Stimulated activated CD8-positive, alpha-beta memory T cell treated with anti-CD3 and anti-CD28 coated beads, Interleukin-7, amount 100 ng/mL, for 24 hours (primary cell): Measurements from ENCODE around the gene KIF2C.
"Not testable (repeated sequence)": the region's sequence is repeated elsewhere in the genome, so short reads cannot be mapped to it uniquely, and the experiment has no call there.

Source experiments
- DNase-seq: peaks from one replicate; pipeline ENCODE4 v3.0.0-alpha.2; 2020; ENCODE audit warnings: low read depth

KIF2C gene

DNA sequence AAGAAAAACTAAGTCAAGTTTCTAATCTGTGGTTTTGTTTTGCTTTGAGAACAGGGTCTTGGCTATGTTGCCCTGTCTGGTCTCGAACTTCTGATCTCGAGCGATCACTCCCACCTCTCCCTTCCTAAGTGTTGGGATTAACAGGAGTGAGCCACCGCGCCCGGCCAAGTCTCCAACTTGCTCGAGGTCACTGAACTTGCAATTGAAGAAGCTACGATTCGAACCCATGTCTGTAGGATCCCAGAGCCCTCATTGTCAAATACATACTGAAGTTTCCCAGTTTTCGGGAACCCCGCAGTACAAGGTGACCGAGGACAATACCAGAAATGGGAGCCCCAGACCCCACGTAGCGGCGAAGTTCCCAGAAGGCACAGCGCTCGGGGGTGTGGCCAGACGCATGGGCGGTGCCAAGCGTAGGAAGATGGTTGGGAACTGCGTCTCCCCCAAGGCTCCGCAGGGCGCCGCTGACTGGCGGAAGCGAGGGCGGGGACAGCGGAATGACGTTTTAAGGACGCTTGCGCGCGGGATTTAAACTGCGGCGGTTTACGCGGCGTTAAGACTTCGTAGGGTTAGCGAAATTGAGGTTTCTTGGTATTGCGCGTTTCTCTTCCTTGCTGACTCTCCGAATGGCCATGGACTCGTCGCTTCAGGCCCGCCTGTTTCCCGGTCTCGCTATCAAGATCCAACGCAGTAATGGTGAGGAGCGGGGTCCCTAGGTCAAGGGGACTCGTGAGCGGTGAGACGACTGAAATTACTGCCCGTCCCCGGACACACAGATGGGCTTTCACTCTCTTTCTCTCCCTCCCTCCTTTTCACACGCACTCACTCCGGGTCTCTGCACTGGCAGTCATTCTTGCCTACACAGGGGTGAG is at the start of gene KIF2C:
Gene KIF2C (plus strand): TSS at position 531 of the 872 bp plus-strand sequence. CDS start 96 bp downstream, at position 627.
- DNase-seq, result peak; percentile 95

DNA sequence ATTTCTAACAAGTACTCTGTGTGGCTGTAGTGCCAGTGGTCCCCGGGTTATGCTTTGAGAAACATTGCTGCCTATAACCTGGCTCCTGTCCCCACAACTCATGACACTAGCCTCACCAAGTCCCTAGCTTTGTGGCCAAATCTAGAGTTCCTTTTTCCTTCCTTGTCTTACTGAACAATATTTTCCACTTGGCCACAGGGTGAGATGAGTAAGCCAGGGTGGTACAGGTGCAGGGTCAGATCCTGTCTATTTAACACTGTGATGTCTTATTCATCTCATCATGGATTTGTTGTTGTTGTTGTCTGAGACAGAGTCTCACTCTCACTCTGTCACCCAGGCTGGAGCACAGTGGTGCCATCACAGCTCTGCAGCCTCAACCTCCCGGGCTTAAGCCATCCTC is 46.5 kb upstream of the KIF2C start:
- no peak for DNase-seq

DNA sequence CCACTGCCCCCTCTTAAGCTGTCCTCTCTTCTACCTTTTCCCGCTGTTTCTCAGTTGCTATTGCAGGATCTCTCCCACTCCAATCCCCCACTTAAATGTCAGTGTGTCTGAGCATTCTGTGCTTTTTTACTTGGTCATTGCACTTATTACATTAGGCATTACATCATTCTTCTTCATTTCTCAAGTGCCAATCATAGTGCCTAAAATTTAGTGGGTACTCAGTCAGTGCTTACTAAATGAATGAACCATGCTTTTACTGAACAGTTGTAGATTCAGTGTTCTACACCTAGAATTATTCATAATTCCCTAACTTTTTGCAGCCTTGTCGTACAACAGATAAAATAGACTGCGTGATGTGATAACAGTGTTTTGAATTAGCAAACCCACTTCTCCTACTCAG is 45.7 kb upstream of the KIF2C start:
- no peak for DNase-seq

DNA sequence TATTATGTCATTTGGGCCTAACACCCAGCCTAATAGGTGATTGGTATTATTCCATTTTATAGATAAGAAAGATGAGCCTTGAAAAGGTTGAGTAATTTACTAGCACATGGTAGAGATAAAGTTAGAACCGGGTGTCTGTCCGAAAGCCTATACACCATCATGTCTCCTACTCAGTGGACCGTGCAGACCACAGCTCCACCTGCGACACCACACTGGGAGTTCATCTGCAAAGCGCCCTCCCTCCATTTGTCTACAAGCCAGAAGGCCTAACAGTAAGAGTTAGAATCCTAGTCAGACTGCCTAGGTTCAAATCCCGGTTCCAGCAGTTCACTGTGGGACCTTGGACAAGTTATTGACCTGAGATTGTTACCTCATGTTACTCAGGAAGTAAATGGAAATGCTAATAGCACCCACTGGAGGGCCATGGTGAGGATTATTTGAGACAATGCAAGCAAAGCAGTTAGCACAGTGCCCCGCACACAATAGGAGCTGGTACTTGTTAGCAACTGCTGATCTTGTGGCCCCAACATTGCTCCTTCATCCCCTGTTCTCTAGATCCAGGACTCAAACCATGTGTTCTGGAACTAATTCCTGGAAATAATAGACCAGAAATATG is 44.7 kb upstream of the KIF2C start:
- no peak for DNase-seq

DNA sequence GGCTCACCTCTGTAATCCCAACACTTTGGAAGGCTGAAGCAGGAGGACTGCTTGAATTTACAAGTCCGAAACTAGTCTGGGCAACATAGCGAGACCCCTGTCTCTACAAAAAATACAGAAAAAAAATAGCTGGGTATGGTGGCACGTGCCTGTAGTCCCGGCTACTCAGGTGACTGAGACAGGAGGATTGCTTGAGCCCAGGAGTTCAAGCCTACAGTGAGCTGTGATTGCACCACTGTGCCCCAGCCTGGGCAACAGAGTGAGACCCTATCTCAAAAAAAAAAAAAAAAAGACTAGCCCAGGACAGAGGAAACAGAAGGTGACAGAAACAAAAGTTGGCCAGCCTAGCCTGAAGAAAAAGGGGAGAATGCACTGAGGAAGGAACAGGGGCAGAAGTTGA is 44.0 kb upstream of the KIF2C start:
- no peak for DNase-seq

DNA sequence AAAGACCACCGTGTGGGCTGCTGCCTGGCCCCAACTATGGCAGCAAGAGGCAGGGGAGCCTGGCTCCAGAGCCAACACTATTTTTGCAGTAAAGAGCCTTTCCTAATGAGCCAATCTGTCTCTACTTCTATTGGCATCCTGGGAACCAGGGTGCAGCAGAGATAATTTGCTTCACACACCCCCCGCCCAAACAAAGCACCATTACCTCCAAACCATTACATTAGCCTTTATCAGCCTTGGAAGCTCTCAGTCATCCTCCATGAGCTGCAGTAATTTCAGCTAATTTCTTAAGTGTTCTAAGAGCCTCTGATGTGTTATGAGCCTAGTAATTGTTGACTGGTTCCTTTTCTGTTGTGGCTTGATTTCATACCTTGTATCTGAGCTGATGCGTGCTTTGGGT is 43.5 kb upstream of the KIF2C start:
- DNase-seq, result no peak

DNA sequence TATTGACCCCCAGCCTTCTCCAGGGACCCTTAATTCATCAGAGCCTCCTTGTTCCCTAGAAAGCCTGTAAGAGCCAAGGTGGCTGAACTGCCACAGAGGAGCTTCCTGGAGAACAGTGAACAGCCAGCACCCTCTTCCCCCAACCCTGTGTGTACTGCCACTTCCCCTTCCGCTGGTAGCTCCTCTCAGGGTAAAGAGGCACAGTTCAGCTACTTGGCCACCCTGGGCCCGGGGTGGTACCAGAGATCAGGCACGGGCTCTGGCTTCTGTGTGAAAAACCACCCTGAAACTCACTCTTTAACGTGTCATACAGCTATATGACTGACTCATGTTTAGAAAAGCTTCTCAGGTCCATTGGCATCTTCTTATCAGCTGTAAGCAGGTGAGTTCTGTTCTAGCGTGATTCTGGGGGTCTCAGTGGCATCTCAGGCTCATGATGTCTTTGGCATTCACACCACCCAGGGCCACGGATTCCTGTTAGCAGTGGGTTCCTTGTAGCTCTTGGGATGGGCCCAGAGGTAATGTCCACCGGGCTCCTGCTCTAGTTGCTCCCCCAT is 42.8 kb upstream of the KIF2C start:
- no peak for DNase-seq

DNA sequence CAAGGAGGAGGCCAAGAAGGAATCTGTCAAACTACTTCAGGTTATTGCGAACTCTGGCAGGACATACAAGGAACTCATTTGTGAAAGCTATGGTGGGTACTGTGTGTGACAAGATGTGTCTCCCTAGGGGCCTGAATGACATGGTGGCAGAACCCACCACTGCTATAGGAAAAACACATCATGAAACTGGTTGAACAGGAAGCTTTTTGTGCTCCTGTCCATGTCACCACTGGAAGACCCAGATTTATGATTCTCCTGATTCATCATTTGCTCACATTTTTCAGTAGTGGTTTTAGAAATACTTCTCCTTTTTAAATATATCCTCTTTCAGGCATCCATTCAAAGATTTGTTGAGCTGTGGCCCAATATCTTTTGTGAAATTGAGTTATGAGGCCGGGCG is 41.5 kb upstream of the KIF2C start:
- no peak for DNase-seq

DNA sequence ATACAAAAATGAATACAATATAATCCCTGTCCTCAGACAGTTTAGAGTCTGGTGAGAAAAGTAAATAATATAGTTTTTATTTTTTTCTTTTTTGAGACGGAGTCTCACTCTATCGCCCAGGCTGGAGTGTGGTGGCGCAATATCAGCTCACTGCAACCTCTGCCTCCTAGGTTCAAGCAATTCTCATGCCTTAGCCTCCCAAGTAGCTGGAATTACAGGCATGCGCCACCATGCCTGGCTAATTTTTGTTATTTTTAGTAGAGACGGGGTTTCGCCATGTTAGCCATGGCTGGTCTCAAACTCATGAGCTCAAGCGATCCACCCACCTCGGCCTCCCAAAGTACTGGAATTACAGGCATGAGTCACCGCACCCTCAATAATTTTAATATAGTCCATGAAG is 40.3 kb upstream of the KIF2C start:
- DNase-seq, result not testable (repeated sequence)

DNA sequence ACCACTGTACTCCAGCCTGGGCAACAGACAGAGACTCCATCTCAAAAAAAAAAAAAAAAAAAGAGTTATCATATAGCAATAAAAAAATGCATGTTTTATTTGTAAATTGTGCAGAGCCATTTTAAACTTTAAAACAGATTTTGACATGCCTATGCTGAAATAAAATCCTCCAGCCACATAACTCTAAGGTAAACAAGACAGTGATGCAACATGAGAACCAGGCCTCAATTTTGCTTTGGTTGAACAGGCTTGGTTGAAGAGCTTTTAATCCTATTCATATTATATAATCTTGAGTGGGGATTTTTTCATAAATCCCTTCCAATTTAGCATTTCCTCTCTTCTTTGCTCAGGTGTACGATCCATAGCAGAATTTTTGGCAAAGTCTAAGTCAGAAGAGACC is 39.1 kb upstream of the KIF2C start:
- no peak for DNase-seq

DNA sequence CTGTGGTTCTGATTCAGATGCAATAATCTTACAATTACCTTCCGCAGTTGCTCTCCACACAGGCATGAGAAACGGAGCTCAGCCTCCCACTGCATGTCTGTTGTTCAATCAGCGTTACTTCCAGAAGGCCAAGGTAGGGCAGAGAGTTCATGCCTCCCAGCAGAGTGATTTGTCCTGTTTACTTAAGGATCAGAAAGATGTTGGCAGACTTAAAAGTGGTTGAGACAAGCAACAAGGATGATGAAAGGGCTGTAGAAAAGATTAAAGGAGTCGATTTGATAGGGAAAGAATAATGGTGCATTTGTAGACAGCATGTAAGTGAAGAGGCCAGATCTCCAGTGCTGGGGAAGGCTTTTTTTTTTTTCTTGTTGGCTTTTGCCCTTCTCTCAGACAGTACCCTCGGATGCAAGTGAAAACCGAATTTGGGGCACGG is 38.5 kb upstream of the KIF2C start:
- no peak for DNase-seq

DNA sequence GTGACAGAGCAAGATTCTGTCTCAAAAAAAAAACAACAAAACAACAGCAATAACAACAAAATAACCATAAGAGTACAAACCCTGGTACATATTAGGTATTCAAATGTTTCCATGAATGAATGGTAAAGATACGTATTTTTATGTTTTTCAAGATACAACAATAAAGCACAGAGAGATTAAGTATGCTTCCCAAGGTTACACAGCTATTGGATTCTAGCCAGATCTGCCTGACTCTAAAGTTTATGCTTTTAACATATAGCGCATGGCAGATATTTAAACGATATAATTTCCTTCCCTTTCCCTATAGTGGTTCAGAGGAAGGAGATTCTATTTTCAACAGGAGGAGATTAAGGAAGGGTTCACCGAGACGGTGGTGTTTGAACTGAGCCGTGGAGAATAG is 34.2 kb upstream of the KIF2C start:
- no peak for DNase-seq

DNA sequence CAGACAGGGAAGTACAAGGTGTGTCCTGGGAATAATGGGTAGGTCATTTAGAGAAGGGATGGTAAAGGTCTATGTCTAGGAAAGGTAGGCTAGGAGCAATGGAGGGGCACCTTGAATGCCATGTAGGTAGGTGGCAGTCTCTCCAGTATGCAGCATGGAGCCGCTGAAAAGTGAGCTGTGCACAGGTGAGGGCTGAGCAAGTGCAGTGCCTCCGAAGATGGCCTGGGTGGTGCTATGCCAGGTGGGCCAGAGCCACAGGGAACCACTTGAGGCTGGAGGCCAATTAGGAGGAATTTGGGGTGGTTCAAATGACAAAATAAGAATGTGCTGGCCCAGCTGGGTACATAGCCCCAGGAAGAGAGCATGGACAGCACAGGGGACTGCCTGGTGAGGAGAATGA is 33.7 kb upstream of the KIF2C start:
- DNase-seq, result no peak

DNA sequence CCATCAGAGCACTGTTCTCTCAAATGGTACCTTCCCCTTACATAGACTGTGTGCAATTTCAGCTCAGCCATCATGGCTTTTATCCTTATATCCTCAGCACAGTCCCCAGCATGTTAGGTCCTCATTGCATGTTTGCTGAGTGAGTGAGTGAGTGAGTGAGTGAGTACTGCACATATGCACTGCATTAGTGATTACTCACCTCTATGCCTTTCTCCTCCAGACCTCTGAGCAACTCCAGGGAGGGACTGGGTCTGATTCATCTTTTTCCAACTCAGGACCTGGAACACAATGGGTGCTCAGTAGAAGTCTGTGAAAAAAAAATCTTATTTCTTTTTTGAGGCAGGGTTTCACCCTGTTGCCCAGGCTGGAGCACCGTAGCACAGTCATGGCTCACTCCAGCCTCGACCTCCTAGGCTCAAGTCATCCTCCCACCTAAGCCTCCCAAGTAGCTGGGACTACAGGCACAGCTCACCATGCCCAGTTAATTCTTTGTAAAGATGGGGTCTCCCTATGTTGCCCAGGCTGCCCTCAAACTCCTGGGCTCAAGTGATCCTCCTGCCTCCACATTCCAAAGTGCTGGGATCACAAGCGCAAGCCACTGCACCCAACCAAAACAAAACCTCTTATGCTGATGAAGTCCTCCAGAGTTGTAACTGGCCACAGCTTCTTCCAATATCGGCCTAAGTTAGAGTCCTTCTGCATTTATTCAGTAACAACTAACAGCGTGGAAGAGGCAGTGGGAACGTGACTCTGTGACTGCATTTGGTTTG is 32.3 kb upstream of the KIF2C start:
- DNase-seq, result no peak

DNA sequence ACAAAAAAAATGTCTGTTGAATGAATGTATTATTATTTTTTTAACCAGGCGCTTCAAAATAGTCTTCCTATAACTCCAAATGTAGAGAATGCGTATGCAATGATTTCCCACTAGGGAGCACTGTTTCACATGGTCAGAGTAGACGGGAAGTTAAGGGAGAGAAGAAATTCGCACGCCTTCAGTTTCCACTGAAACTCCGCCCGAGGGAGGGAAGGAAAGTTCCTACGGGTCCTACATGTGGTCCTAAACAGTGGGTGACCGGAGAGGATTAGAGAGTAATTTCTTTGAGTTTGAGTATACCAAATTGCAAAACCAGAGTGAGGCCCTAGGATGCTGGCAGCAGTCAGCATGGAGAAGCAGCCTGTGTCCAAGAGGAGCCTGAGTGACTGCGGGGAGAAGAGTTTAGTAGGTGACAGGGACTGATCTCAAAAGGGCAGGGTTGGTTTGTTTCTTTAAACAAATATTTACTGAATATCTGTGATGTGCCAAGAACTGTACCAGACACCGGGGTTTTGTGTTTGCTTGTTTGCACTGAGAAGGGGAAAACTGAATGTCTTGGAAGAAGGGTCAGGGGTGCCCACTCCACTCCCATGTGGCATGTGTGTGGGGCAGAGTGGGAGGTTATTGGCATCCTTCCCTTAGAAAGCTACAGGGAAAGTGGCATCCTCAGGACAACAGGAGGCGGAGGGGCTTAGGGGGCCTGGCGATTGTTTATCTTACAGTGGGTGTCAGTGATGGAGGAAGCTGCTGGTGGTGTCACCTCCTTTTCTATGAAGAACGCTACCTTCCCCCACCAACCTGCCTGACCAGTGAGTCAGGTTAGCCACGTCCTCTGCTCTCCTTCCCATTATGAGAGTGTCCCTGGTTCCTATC is 31.4 kb upstream of the KIF2C start:
- no peak for DNase-seq

DNA sequence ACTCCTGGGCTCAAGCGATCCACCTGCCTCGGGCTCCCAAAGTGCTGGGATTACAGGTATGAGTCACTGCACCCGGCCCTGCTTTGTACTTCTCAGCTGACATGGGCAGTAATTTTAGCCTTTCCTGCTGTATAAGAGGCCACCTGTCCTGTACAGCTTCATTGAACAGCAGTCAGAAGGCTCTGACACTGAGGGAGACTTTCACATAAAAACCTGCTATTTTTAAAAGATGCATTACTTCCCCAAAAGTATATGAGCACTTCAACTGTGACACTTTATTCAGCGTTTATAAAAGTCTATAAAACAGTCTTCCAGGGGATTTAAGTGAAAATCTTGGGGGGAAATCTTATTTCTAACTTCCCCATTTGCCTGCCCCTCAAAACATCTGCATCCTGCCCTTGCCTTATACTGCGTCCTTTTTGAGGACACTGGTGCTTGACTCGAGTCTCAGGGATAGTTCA is 26.3 kb upstream of the KIF2C start:
- no peak for DNase-seq

DNA sequence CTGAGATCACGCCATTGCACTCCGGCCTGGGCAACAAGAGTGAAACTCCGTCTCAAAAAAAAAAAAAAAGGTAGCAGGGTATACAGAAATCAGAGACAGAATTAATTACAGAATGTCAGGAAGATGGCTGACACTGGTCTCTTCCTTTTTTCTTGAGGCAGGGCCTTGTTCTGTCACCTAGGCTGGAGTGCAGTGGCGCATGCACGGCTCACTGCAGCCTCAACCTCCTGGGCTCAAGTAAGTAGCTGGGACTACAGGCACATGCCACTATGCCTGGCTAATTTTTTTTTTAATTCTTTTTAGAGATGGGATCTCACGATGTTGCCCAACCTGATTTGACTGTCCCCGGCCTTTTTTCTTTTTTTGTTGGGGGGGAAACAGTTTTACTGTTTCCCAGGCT is 25.1 kb upstream of the KIF2C start:
- no peak for DNase-seq

DNA sequence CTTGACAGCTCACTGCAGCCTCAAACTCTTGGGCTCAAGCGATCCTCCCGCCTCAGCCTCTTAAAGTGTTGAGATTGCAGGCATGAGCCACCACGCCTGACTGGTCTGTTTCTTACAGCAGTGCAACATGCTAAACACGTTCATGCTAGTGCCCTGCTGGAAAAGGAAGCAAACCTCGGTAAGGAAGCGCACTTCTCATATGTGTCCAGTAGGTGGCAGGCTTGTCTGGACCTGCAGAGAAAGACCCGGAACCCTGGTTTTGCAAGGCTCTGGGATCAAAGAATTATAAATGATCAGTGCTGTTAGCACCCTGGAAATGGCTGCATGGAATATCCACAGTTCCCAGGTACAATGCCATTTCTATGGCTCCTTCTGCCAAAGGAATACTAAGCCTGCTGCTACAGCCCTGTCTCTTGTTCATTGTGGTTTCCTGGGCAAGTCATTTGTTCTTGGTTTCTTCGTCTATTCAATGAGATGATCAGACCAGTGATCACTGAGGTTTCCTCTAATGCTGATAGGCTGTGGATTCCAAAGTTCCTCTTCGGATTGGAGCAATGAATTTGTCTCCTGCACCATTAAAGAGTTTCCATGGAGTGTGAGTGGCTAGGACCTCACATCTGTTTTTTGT is 24.6 kb upstream of the KIF2C start:
- DNase-seq, result no peak

DNA sequence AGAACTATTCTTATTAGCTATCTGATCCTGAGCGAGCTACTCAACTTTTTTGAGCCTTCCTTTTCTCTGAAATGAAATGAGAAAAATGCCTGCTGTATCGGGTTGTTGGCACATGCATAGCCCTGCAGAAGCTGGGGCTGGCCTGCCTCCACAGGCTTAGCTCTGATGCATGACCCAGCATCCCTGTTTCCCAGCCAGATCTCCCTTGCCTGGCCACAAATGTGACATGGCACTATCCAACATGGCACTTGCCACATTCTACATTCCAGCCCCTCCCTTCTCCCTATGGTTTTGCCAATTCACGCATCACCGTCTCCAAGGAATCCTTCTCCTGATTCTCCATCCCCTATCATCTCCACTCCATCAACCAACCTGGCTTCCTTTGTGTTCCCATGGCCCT is 22.5 kb upstream of the KIF2C start:
- DNase-seq, result no peak

DNA sequence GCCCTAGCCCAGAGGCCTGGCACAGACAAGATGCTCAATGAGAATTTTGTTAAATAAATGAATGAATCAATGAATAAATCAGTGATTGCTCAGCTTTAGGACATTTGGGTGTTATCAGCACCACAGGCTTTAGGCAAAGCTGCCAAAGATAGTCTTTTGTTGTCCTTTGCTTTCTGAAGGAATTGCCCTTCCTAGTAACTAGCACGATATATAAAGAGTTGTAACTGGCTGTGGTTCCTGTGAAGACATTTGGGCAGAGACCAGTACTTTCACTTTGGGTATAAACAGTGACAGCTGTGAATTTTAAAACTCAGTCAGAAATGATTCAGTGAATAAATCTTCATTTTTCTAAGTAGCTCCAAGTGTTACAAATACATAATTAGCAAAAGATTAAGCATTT is 22.0 kb upstream of the KIF2C start:
- no peak for DNase-seq

DNA sequence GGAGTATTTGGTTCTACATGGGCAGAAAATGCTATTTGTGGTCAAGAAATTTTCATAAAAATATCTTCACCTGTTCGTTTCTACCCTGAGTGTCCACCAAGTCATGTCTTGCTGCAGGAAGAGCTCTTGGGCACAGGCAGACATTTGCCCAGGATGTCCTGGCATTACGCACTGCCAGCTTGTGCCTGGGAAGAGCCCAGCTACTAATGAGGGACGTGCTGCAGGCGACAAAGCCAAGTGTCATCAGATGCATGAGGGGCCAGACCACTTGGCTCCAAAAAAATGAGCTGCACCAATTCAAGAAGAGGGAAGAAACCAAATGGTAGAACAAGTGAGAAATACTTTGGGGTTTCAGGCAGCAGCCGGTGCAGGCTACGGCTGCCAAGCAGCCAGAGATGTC is 21.5 kb upstream of the KIF2C start:
- DNase-seq, result no peak
